ENCODE data around the gene ATG5.

ATG5 gene

GRCh38 chr6:106149472-106150069 lies 176.0 kb downstream of the ATG5 start:
- no peak for DNase-seq

GRCh38 chr6:106147476-106147875 lies 178.1 kb downstream of the ATG5 start:
- no peak for DNase-seq

GRCh38 chr6:106146852-106147351 lies 178.7 kb downstream of the ATG5 start:
- DNase-seq = no peak

- DNase-seq = no peak
These were observed 179.8 kb downstream of the ATG5 start for GRCh38 chr6:106145741-106146227.

- DNase-seq = no peak
These were observed 180.4 kb downstream of the ATG5 start for GRCh38 chr6:106145144-106145543.

GRCh38 chr6:106143665-106144064 lies 181.9 kb downstream of the ATG5 start:
- no peak for DNase-seq

GRCh38 chr6:106142876-106143431 lies 182.6 kb downstream of the ATG5 start:
- no peak for DNase-seq

- DNase-seq = peak; percentile 40
These were observed 183.9 kb downstream of the ATG5 start for GRCh38 chr6:106141441-106142237.

GRCh38 chr6:106138151-106138550 lies 187.4 kb downstream of the ATG5 start:
- no peak for DNase-seq

- DNase-seq = no peak
These were observed 188.7 kb downstream of the ATG5 start for GRCh38 chr6:106136845-106137244.

- DNase-seq = no peak
These were observed 189.5 kb downstream of the ATG5 start for GRCh38 chr6:106135911-106136571.

- DNase-seq = no peak
These were observed 190.5 kb downstream of the ATG5 start for GRCh38 chr6:106134906-106135634.
